Spinal cord (tissue), 10 donors: ENCODE measurements around the gene PVRIG. TPM values are rescaled to one million over a fixed set of nuclear protein-coding genes. Genes with fewer than 3 reads are reported as not detected.
A peak's percentile ranks its signal among the peaks of the same experiment; 100 is the strongest.
"Not testable (repeated sequence)": the region's sequence is repeated elsewhere in the genome, so short reads cannot be mapped to it uniquely, and the experiment has no call there.

Experiments
- DNase-seq, 6 donors: peaks; one replicate each; pipeline versions ENCODE4 v3.0.0 to v3.0.0-alpha.2; 2013 to 2015; ENCODE audit warnings: low spot score in 6 of 6, low read depth in 4 of 6
- H3K27ac ChIP-seq: one replicate; pipeline ENCODE4 v1.5.1; 2013; ENCODE audit warnings: low read depth, low read length, control low read depth
- H3K27me3 ChIP-seq: one replicate; pipeline ENCODE4 v1.6.1; 2013; ENCODE audit warnings: low read length; ENCODE audit not compliant: control insufficient read depth, insufficient read depth
- H3K36me3 ChIP-seq: one replicate; pipeline ENCODE4 v1.6.1; 2013; ENCODE audit warnings: low read length; ENCODE audit not compliant: control insufficient read depth, insufficient read depth
- H3K4me1 ChIP-seq: one replicate; pipeline ENCODE4 v1.6.1; 2013; ENCODE audit warnings: low read length; ENCODE audit not compliant: control insufficient read depth, insufficient read depth
- H3K4me3 ChIP-seq: one replicate; pipeline ENCODE4 v1.5.1; 2013; ENCODE audit warnings: low read depth, low read length, control low read depth
- H3K9me3 ChIP-seq: one replicate; pipeline ENCODE4 v1.6.1; 2013; ENCODE audit warnings: low read length; ENCODE audit not compliant: control insufficient read depth, insufficient read depth
- WGBS: methylation state at CpG from one replicate; pipeline ENCODE4 v1.1.5; 2013; ENCODE audit warnings: missing lambda C conversion rate; ENCODE audit not compliant: insufficient coverage; 5-methylcytosine and 5-hydroxymethylcytosine counted together
- polyA plus RNA-seq, 2 donors: library from polyadenylated mRNA; unstranded; fragments of 120-200 nt; gene quantifications; one replicate each; pipeline ENCODE4 v1.2.1, GENCODE V29; 2013; ENCODE audit not compliant: insufficient read length in 2 of 2
- total RNA-seq, 2 donors: library from RNA; depleted of rRNA in 1 of 2; stranded (reverse); fragments of 120-200 nt in 1 of 2; fragments of >200 nt in 1 of 2; gene quantifications; one replicate each; pipeline versions ENCODE4 v1.2.3 to v1.2.4, GENCODE V29; 2013 to 2014
- donor health status: healthy.

The PVRIG gene
- total and polyA plus RNA-seq, 4 donors = 11.6 to 13.5 TPM; not detected in 2

DNA sequence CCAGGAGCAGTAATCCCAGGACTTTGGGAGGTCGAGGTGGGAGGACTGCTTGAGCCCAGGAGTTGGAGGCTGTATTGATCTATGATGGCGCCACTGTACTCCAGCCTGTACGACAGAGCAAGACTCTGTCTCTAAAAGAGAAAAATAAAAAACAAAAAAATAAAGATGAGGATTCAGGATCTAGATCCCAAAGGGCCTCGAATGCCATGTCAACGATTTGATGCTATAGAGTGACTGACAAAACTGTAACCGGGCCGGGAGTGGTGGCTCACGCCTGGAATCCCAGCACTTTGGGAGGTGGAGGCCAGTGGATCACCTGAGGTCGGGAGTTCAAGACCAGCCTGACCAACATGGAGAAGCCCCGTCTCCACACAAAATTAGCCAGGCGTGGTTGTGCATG is 49.1 kb downstream of the PVRIG start:
- H3K4me1 ChIP-seq = peaks cover 24% of the 10 kb centered on the region
- WGBS = 79% methylated on average over 5 of the region's 11 CpGs
- not testable (repeated sequence) for H3K4me3 ChIP-seq, H3K9me3 ChIP-seq, H3K27me3 ChIP-seq, DNase-seq, H3K27ac ChIP-seq
- H3K36me3 ChIP-seq = peaks cover 20% of the 10 kb centered on the region

- not testable (repeated sequence) for H3K4me3 ChIP-seq, DNase-seq, H3K9me3 ChIP-seq, H3K27me3 ChIP-seq
- peaks cover 17% of the 10 kb centered on the region for H3K36me3 ChIP-seq
- WGBS = 38% methylated on average over 9 of the region's 14 CpGs
- H3K27ac ChIP-seq = peak overlapping the region; percentile 64
- H3K4me1 ChIP-seq = peaks cover 24% of the 10 kb centered on the region
These were observed 49.7 kb downstream of the PVRIG start for GRCh38 chr7:100269306-100270045.

GRCh38 chr7:100270046-100270918 is 50.5 kb downstream of the PVRIG start:
- not testable (repeated sequence) for H3K27me3 ChIP-seq, H3K9me3 ChIP-seq
- DNase-seq = peak in 3 of 6 donors; percentile 20 to 75 (median 72)
- peak overlapping the region; percentile 64 for H3K27ac ChIP-seq
- 4% methylated on average over 9 of the region's 23 CpGs for WGBS
- H3K4me1 ChIP-seq = peaks cover 24% of the 10 kb centered on the region
- H3K36me3 ChIP-seq = peaks cover 16% of the 10 kb centered on the region
- H3K4me3 ChIP-seq = peak overlapping the region; percentile 38

Other genes with a start within 250 kb of the PVRIG start
- 1 to 10 TPM; 4.5 to 6.3 TPM for gene AZGP1, start 243.9 kb upstream of the PVRIG start, total RNA-seq
- gene AZGP1, start 243.9 kb upstream of the PVRIG start, polyA plus RNA-seq = 1 to 10 TPM in 1 of 2 donors, under 1 TPM in 1; 0.79 to 3.0 TPM
- 10 to 100 TPM; 60.3 to 97.3 TPM for gene ZKSCAN1, start 204.4 kb upstream of the PVRIG start, total RNA-seq
- 10 to 100 TPM; 51.7 to 53.4 TPM for gene ZKSCAN1, start 204.4 kb upstream of the PVRIG start, polyA plus RNA-seq
- 10 to 100 TPM; 10.3 to 27.7 TPM for gene ZSCAN21, start 170.2 kb upstream of the PVRIG start, total RNA-seq
- 10 to 100 TPM; 17.2 to 21.2 TPM for gene ZSCAN21, start 170.2 kb upstream of the PVRIG start, polyA plus RNA-seq
- gene ZNF3, start 138.2 kb upstream of the PVRIG start, total RNA-seq = 10 to 100 TPM; 28.5 to 49.3 TPM
- 10 to 100 TPM; 33.6 to 35.6 TPM for gene ZNF3, start 138.2 kb upstream of the PVRIG start, polyA plus RNA-seq
- gene COPS6, start 131.0 kb upstream of the PVRIG start, total RNA-seq = 10 to 100 TPM; 59.9 to 78.4 TPM
- 100 to 1,000 TPM; 147 to 167 TPM for gene COPS6, start 131.0 kb upstream of the PVRIG start, polyA plus RNA-seq
- gene MCM7, start 118.6 kb upstream of the PVRIG start, total RNA-seq = 10 to 100 TPM; 36.7 to 71.5 TPM
- gene MCM7, start 118.6 kb upstream of the PVRIG start, polyA plus RNA-seq = 10 to 100 TPM; 88.3 to 94.7 TPM
- gene AP4M1, start 118.3 kb upstream of the PVRIG start, total RNA-seq = 10 to 100 TPM; 18.2 to 27.4 TPM
- 10 to 100 TPM; 31.4 to 47.7 TPM for gene AP4M1, start 118.3 kb upstream of the PVRIG start, polyA plus RNA-seq
- 10 to 100 TPM; 25.3 to 26.7 TPM for gene TAF6, start 100.6 kb upstream of the PVRIG start, total RNA-seq
- gene TAF6, start 100.6 kb upstream of the PVRIG start, polyA plus RNA-seq = 10 to 100 TPM; 61.9 to 73.2 TPM
- gene CNPY4, start 100.3 kb upstream of the PVRIG start, total RNA-seq = 10 to 100 TPM; 22.5 to 65.7 TPM
- 10 to 100 TPM; 29.9 to 33.3 TPM for gene CNPY4, start 100.3 kb upstream of the PVRIG start, polyA plus RNA-seq
- 1 to 10 TPM; 3.1 to 4.8 TPM for gene MBLAC1, start 93.0 kb upstream of the PVRIG start, total RNA-seq
- gene MBLAC1, start 93.0 kb upstream of the PVRIG start, polyA plus RNA-seq = 1 to 10 TPM; 5.2 to 5.8 TPM
- gene LAMTOR4, start 71.0 kb upstream of the PVRIG start, total RNA-seq = 100 to 1,000 TPM in 1 of 2 donors, 10 to 100 TPM in 1; 59.2 to 155 TPM
- 100 to 1,000 TPM; 132 to 160 TPM for gene LAMTOR4, start 71.0 kb upstream of the PVRIG start, polyA plus RNA-seq
- 10 to 100 TPM in 1 of 2 donors, 1 to 10 TPM in 1; 9.4 to 14.6 TPM for gene TRAPPC14, start 61.2 kb upstream of the PVRIG start, total RNA-seq
- gene TRAPPC14, start 61.2 kb upstream of the PVRIG start, polyA plus RNA-seq = 10 to 100 TPM; 47.4 to 54.1 TPM
- 1 to 10 TPM; 5.0 to 8.6 TPM for gene GAL3ST4, start 51.3 kb upstream of the PVRIG start, total RNA-seq
- gene GAL3ST4, start 51.3 kb upstream of the PVRIG start, polyA plus RNA-seq = 10 to 100 TPM; 21.6 to 23.1 TPM
- gene GPC2, start 42.6 kb upstream of the PVRIG start, total RNA-seq = 1 to 10 TPM; 6.1 to 9.8 TPM
- gene GPC2, start 42.6 kb upstream of the PVRIG start, polyA plus RNA-seq = 10 to 100 TPM; 47.7 to 53.6 TPM
- gene STAG3, start 42.0 kb upstream of the PVRIG start, total RNA-seq = 1 to 10 TPM; 2.1 to 2.3 TPM
- gene STAG3, start 42.0 kb upstream of the PVRIG start, polyA plus RNA-seq = 10 to 100 TPM; 33.9 to 67.6 TPM
- not detected for gene SPDYE3, start 87.8 kb downstream of the PVRIG start, total RNA-seq
- gene SPDYE3, start 87.8 kb downstream of the PVRIG start, polyA plus RNA-seq = 10 to 100 TPM in 1 of 2 donors, 1 to 10 TPM in 1; 8.8 to 16.0 TPM
- 10 to 100 TPM in 1 of 2 donors, 1 to 10 TPM in 1; 9.6 to 27.1 TPM for gene PILRB, start 138.2 kb downstream of the PVRIG start, total RNA-seq
- gene PILRB, start 138.2 kb downstream of the PVRIG start, polyA plus RNA-seq = 10 to 100 TPM; 37.6 to 50.2 TPM
- gene PILRA, start 153.5 kb downstream of the PVRIG start, total RNA-seq = 1 to 10 TPM; 4.1 to 4.3 TPM
- gene PILRA, start 153.5 kb downstream of the PVRIG start, polyA plus RNA-seq = 10 to 100 TPM in 1 of 2 donors, 1 to 10 TPM in 1; 6.6 to 10.6 TPM
- gene ZCWPW1, start 208.8 kb downstream of the PVRIG start, total RNA-seq = 1 to 10 TPM; 5.1 to 7.7 TPM
- gene ZCWPW1, start 208.8 kb downstream of the PVRIG start, polyA plus RNA-seq = 1 to 10 TPM; 6.6 to 8.0 TPM
- 10 to 100 TPM; 18.5 to 37.9 TPM for gene MEPCE, start 209.9 kb downstream of the PVRIG start, total RNA-seq
- gene MEPCE, start 209.9 kb downstream of the PVRIG start, polyA plus RNA-seq = 10 to 100 TPM; 40.1 to 41.8 TPM
- 10 to 100 TPM in 1 of 2 donors, 1 to 10 TPM in 1; 5.3 to 20.4 TPM for gene PPP1R35, start 216.5 kb downstream of the PVRIG start, total RNA-seq
- gene PPP1R35, start 216.5 kb downstream of the PVRIG start, polyA plus RNA-seq = 10 to 100 TPM; 17.2 to 24.4 TPM
- gene SPACDR, start 244.3 kb downstream of the PVRIG start, total RNA-seq = 1 to 10 TPM; 2.0 to 2.1 TPM
- gene SPACDR, start 244.3 kb downstream of the PVRIG start, polyA plus RNA-seq = 10 to 100 TPM in 1 of 2 donors, 1 to 10 TPM in 1; 6.5 to 12.0 TPM